ENCODE measurements around the gene ABHD17C.

- TF ChIP-seq CTCF (IDR thresholded peaks at IDR 0.05; ENCODE audit: low read length) = no peak
- TF ChIP-seq EZH2 (optimal IDR thresholded peaks at IDR 0.05; ENCODE audit: low read depth, low read length) = no peak
These were observed 95.9 kb downstream of the ABHD17C start for GRCh38 chr15:80791004-80791403.

Measured in MM.1S (cell line).